WTC11 (cell line): Measurements from ENCODE around the gene MTUS2.

Experiments
- FOXP4 ChIP-seq: sonication (generic); formaldehyde crosslinking; IDR thresholded peaks from 2 replicates; pipeline ENCODE4 v1.8.0; 2022; ENCODE audit warnings: mild to moderate bottlenecking, missing genetic modification reagents
- TEAD1 ChIP-seq: sonication (generic); formaldehyde crosslinking; IDR thresholded peaks from 2 replicates; pipeline ENCODE4 v1.8.0; 2022; ENCODE audit warnings: mild to moderate bottlenecking, missing genetic modification reagents
- USF1 ChIP-seq: sonication (generic); formaldehyde crosslinking; IDR thresholded peaks from 2 replicates; pipeline ENCODE4 v1.8.0; 2022; ENCODE audit warnings: mild to moderate bottlenecking, missing genetic modification reagents
- TF ChIP-seq, protein P1 (sequence below): fragments of 200-600 bp; IDR thresholded peaks from 2 replicates; pipeline ENCODE4 v1.8.0; 2022; ENCODE audit warnings: antibody characterized with exemption
- TF ChIP-seq, protein P2 (sequence below): sonication (generic); formaldehyde crosslinking; IDR thresholded peaks from 2 replicates; pipeline ENCODE4 v1.8.1; 2022; ENCODE audit warnings: low read depth, mild to moderate bottlenecking, moderate library complexity, missing genetic modification reagents, borderline replicate concordance

DNA sequence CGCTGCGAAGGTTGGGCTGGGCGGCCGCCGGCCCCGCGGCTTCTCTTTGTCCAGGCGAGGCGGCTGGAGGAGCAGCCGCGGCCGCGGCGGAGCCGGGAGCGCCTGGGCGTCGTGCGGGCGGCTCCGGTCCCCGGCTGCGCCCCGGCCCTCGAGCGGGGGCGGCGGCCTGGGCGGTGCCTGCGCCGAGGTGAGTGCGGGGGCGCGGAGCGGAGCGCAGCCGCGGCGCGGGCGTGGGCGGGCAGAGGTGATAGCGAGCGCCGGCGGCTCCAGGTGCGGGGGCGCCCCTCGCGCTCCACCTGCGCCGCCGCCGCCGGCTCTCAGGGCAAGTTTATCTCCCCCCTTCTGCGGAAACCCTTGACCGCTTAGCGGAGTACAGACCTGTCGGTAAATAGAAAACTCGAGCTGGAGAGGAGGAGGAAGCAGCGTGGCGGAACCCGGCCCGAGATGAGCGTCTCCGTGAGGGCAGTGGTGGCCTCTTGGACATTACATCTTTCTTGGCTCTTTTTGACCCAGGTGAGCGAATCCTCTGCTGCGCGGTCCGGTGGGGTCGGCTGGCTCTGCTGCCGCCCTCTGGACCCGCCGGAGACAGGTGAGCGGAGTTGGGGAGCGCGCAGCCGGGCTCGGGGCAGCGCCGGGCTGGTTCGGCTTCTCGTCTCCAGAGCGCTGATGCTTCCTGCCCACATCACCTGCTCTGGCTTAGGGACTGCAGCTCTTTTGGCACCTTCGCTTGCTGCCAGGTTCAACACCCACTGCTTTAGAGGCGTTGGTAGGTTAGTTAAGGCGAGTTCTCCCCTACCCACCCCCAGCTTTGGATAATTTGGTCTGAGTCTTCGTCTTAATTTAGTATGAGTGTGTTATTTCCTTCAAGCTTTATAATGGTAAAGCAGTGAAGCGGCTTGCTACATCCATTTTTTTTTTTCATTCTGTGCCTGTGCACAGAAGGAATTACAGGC is at the start of gene MTUS2:
- TF ChIP-seq USF1 (CRISPR knock-in tag) (no peak), FOXP4 (CRISPR knock-in tag) (0 out of 2 replicates have a peak, but pooled peaks have one; percentile 12), TEAD1 (no peak)
- TF ChIP-seq, protein P1, sequence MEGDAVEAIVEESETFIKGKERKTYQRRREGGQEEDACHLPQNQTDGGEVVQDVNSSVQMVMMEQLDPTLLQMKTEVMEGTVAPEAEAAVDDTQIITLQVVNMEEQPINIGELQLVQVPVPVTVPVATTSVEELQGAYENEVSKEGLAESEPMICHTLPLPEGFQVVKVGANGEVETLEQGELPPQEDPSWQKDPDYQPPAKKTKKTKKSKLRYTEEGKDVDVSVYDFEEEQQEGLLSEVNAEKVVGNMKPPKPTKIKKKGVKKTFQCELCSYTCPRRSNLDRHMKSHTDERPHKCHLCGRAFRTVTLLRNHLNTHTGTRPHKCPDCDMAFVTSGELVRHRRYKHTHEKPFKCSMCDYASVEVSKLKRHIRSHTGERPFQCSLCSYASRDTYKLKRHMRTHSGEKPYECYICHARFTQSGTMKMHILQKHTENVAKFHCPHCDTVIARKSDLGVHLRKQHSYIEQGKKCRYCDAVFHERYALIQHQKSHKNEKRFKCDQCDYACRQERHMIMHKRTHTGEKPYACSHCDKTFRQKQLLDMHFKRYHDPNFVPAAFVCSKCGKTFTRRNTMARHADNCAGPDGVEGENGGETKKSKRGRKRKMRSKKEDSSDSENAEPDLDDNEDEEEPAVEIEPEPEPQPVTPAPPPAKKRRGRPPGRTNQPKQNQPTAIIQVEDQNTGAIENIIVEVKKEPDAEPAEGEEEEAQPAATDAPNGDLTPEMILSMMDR: no peak
- TF ChIP-seq, protein P2, sequence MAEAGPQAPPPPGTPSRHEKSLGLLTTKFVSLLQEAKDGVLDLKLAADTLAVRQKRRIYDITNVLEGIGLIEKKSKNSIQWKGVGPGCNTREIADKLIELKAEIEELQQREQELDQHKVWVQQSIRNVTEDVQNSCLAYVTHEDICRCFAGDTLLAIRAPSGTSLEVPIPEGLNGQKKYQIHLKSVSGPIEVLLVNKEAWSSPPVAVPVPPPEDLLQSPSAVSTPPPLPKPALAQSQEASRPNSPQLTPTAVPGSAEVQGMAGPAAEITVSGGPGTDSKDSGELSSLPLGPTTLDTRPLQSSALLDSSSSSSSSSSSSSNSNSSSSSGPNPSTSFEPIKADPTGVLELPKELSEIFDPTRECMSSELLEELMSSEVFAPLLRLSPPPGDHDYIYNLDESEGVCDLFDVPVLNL: no peak
